H1 (cell line): ENCODE data around the gene CDK5R1. TPM values are rescaled to one million over a fixed set of nuclear protein-coding genes. Genes with fewer than 3 reads are reported as not detected.

Experiments
- CTCF ChIA-PET: fragments of 300-600 bp; sonication (Branson Sonifier 250); formaldehyde crosslinking; loops from one replicate; lab custom pipeline; 2021; ENCODE audit not compliant: partially characterized antibody; lab: Charles Lee
- POLR2A ChIA-PET: fragments of 300-600 bp; sonication (Branson Sonifier 250); formaldehyde crosslinking; loops from one replicate; lab custom pipeline; 2021; ENCODE audit warnings: inconsistent platforms; ENCODE audit not compliant: partially characterized antibody; lab: Charles Lee
- DNase-seq, 2 experiments: peaks; one replicate each; pipeline versions ENCODE4 v3.0.0 to v3.0.0-alpha.2; 2010 to 2022; ENCODE audit warnings: low spot score in 2 of 2, low read depth in 1 of 2, mixed read lengths in 1 of 2
- FAIRE-seq: peaks from 2 replicates; lab custom pipeline; 2011; peaks lifted over from hg19 to GRCh38; lab: Jason Lieb, UNC
- H2AFZ ChIP-seq: 2 replicates; pipeline ENCODE4 v1.8.1; 2012; ENCODE audit warnings: low read length, inconsistent platforms
- H2AK5ac ChIP-seq: 2 replicates; pipeline ENCODE4 v1.6.1; 2013; ENCODE audit warnings: low read depth, low read length
- H2BK120ac ChIP-seq: replicated peaks from 2 replicates; pipeline ENCODE3; 2013; ENCODE audit warnings: low read depth, low read length, inconsistent platforms
- H2BK12ac ChIP-seq: 2 replicates; pipeline ENCODE4 v1.6.1; 2013; ENCODE audit warnings: low read depth, low read length
- H2BK15ac ChIP-seq: 2 replicates; pipeline ENCODE4 v1.6.1; 2013; ENCODE audit warnings: low read length
- H2BK20ac ChIP-seq: 2 replicates; pipeline ENCODE4 v1.6.1; 2013; ENCODE audit warnings: low read length
- H2BK5ac ChIP-seq: 2 replicates; pipeline ENCODE4 v1.6.1; 2013; ENCODE audit warnings: low read depth, low read length
- H3K14ac ChIP-seq: 2 replicates; pipeline ENCODE4 v1.6.1; 2013; ENCODE audit warnings: inconsistent platforms; ENCODE audit not compliant: insufficient read length
- H3K18ac ChIP-seq: 2 replicates; pipeline ENCODE4 v1.6.1; 2013; ENCODE audit warnings: low read length; ENCODE audit errors: extremely low read depth
- H3K23ac ChIP-seq: 2 replicates; pipeline ENCODE4 v1.6.1; 2013; ENCODE audit warnings: inconsistent platforms; ENCODE audit not compliant: insufficient read length
- H3K23me2 ChIP-seq: 2 replicates; pipeline ENCODE4 v1.6.1; 2013; ENCODE audit warnings: low read depth, low read length
- H3K27ac ChIP-seq: 2 replicates; pipeline ENCODE4 v1.6.1; 2011; ENCODE audit warnings: low read depth, low read length, inconsistent platforms
- H3K27me3 ChIP-seq, 4 experiments: replicated peaks in 1 of 4; 1 replicate in 1 of 4; 2 replicates in 3 of 4; pipeline versions ENCODE4 v1.6.1 to v1.8.1; 2011 to 2013; ENCODE audit warnings: low read length in 3 of 4, mild to moderate bottlenecking in 3 of 4, inconsistent platforms in 2 of 4, mixed read lengths in 2 of 4, moderate library complexity in 1 of 4; ENCODE audit not compliant: control insufficient read depth in 3 of 4, insufficient read depth in 3 of 4; ENCODE audit errors: extremely low read depth in 1 of 4
- H3K36me3 ChIP-seq, 4 experiments: 2 replicates each; pipeline versions ENCODE4 v1.6.1 to v1.8.1; 2011 to 2013; ENCODE audit warnings: mild to moderate bottlenecking in 4 of 4, low read length in 3 of 4, moderate library complexity in 2 of 4, control low read depth in 1 of 4, inconsistent platforms in 1 of 4; ENCODE audit not compliant: insufficient read depth in 4 of 4, control insufficient read depth in 2 of 4
- H3K4ac ChIP-seq: replicated peaks from 2 replicates; pipeline ENCODE3; 2013; ENCODE audit warnings: low read length, low read depth, mixed read lengths, inconsistent platforms; ENCODE audit not compliant: insufficient read length
- H3K4me1 ChIP-seq, 4 experiments: replicated peaks in 1 of 4; 1 replicate in 1 of 4; 2 replicates in 3 of 4; pipeline versions ENCODE4 v1.6.1 to v1.8.1; 2011 to 2013; ENCODE audit warnings: low read length in 3 of 4, inconsistent platforms in 2 of 4, mixed read lengths in 1 of 4; ENCODE audit not compliant: insufficient read depth in 4 of 4, control insufficient read depth in 3 of 4
- H3K4me2 ChIP-seq, 2 experiments: 2 replicates each; pipeline versions ENCODE4 v1.6.1 to v1.8.1; 2011 to 2013; ENCODE audit warnings: low read depth in 2 of 2, low read length in 2 of 2, control low read depth in 1 of 2, inconsistent platforms in 1 of 2, mild to moderate bottlenecking in 1 of 2; ENCODE audit not compliant: insufficient read depth in 1 of 2
- H3K4me3 ChIP-seq, 4 experiments: fragments of 200-600, 300-600 bp in 1 of 4; sonication (generic), shearing (Covaris generic), sonication (Bioruptor Twin) in 1 of 4; 2 replicates each; pipeline versions ENCODE4 v1.5.1 to v1.8.1; 2011 to 2016; ENCODE audit warnings: low read length in 4 of 4, low read depth in 3 of 4, control low read depth in 2 of 4, inconsistent platforms in 2 of 4, mild to moderate bottlenecking in 2 of 4, mixed read lengths in 1 of 4, moderate library complexity in 1 of 4; ENCODE audit not compliant: insufficient read depth in 2 of 4; ENCODE audit errors: extremely low read depth in 1 of 4
- H3K56ac ChIP-seq: replicated peaks from 2 replicates; pipeline ENCODE3; 2013; ENCODE audit warnings: low read depth, mild to moderate bottlenecking, mixed read lengths, low read length, inconsistent platforms; ENCODE audit not compliant: insufficient read length
- H3K79me1 ChIP-seq: 2 replicates; pipeline ENCODE4 v1.6.1; 2013; ENCODE audit warnings: low read depth, low read length, control low read depth
- H3K79me2 ChIP-seq, 2 experiments: 2 replicates each; pipeline versions ENCODE4 v1.6.1 to v1.8.1; 2012 to 2013; ENCODE audit warnings: low read length in 2 of 2, mild to moderate bottlenecking in 2 of 2, inconsistent platforms in 1 of 2; ENCODE audit not compliant: insufficient read depth in 2 of 2, control insufficient read depth in 1 of 2
- H3K9ac ChIP-seq, 4 experiments: replicated peaks in 1 of 4; 1 replicate in 1 of 4; 2 replicates in 3 of 4; pipeline versions ENCODE4 v1.6.1 to v1.8.1; 2011 to 2013; ENCODE audit warnings: low read depth in 3 of 4, low read length in 3 of 4, control low read depth in 2 of 4, mild to moderate bottlenecking in 2 of 4, moderate library complexity in 2 of 4, inconsistent platforms in 1 of 4; ENCODE audit errors: extremely low read depth in 1 of 4
- H3K9me3 ChIP-seq, 2 experiments: 2 replicates each; pipeline versions ENCODE4 v1.6.1 to v1.8.1; 2012 to 2013; ENCODE audit warnings: mild to moderate bottlenecking in 2 of 2, moderate library complexity in 2 of 2, control low read depth in 1 of 2, inconsistent platforms in 1 of 2, low read depth in 1 of 2, low read length in 1 of 2, mixed read lengths in 1 of 2; ENCODE audit not compliant: insufficient read depth in 2 of 2
- H4K20me1 ChIP-seq, 2 experiments: replicated peaks in 1 of 2; 2 replicates each; pipeline versions ENCODE3 to v1.8.1; 2011 to 2013; ENCODE audit warnings: inconsistent platforms in 2 of 2, low read length in 2 of 2, mild to moderate bottlenecking in 1 of 2; ENCODE audit not compliant: insufficient read depth in 2 of 2, control insufficient read depth in 1 of 2
- H4K5ac ChIP-seq: 2 replicates; pipeline ENCODE4 v1.6.1; 2013; ENCODE audit warnings: low read length, low read depth, mixed read lengths, inconsistent platforms; ENCODE audit not compliant: insufficient read length
- H4K8ac ChIP-seq: 2 replicates; pipeline ENCODE4 v1.8.0; 2013; ENCODE audit warnings: mild to moderate bottlenecking, moderate library complexity, low read length, inconsistent platforms; ENCODE audit not compliant: insufficient read depth; ENCODE audit errors: extremely low read depth
- H4K91ac ChIP-seq: replicated peaks from 2 replicates; pipeline ENCODE3; 2013; ENCODE audit warnings: low read length, mixed read lengths, inconsistent platforms; ENCODE audit not compliant: insufficient read length
- EGR1 ChIP-seq: IDR thresholded peaks from 2 replicates; pipeline ENCODE4 v1.6.1; 2011; ENCODE audit warnings: low read depth, low read length, borderline replicate concordance
- EP300 ChIP-seq, 2 experiments: IDR thresholded peaks; 1 replicate in 1 of 2; 2 replicates in 1 of 2; pipeline ENCODE4 v1.6.1; 2011 to 2012; ENCODE audit warnings: low read depth in 2 of 2, low read length in 2 of 2, mild to moderate bottlenecking in 2 of 2, borderline replicate concordance in 1 of 2, inconsistent platforms in 1 of 2, moderate library complexity in 1 of 2
- FOSL1 ChIP-seq: IDR thresholded peaks from 2 replicates; pipeline ENCODE4 v1.6.1; 2011; ENCODE audit warnings: mild to moderate bottlenecking, low read depth, low read length, moderate library complexity; ENCODE audit not compliant: insufficient read depth
- HDAC2 ChIP-seq, 2 experiments: fragments of 300-600 bp in 1 of 2; sonication (generic) in 1 of 2; IDR thresholded peaks; 2 replicates each; pipeline ENCODE4 v1.6.1; 2011 to 2012; ENCODE audit warnings: low read depth in 2 of 2, low read length in 2 of 2, mild to moderate bottlenecking in 2 of 2, moderate library complexity in 2 of 2, borderline replicate concordance in 1 of 2, inconsistent platforms in 1 of 2
- MAX ChIP-seq: IDR thresholded peaks from 2 replicates; pipeline ENCODE4 v1.6.1; 2012; ENCODE audit warnings: inconsistent platforms
- SIX5 ChIP-seq: IDR thresholded peaks from 2 replicates; pipeline ENCODE4 v1.6.1; 2011; ENCODE audit warnings: mild to moderate bottlenecking, low read depth, low read length
- SP1 ChIP-seq: IDR thresholded peaks from 2 replicates; pipeline ENCODE4 v1.6.1; 2011; ENCODE audit warnings: low read depth, low read length
- SRF ChIP-seq: IDR thresholded peaks from 2 replicates; pipeline ENCODE4 v1.6.1; 2011; ENCODE audit warnings: mild to moderate bottlenecking, low read depth, low read length, moderate library complexity
- TAF1 ChIP-seq: IDR thresholded peaks from 2 replicates; pipeline ENCODE4 v1.6.1; 2011; ENCODE audit warnings: mild to moderate bottlenecking, low read depth, low read length
- YY1 ChIP-seq: IDR thresholded peaks from 2 replicates; pipeline ENCODE4 v1.6.1; 2011; ENCODE audit warnings: low read depth, mild to moderate bottlenecking, low read length
- WGBS, 2 experiments: shearing (Covaris generic) in 1 of 2; methylation state at CpG; one replicate each; pipeline versions ENCODE4 v1.1.6 to v1.1.7; 2013 to 2015; ENCODE audit warnings: low lambda C conversion rate in 2 of 2, mixed read lengths in 2 of 2, inconsistent platforms in 1 of 2, low coverage in 1 of 2, missing lambda C conversion rate in 1 of 2; ENCODE audit not compliant: insufficient replicate concordance in 2 of 2, insufficient coverage in 1 of 2, insufficient read length in 1 of 2; ENCODE audit errors: extremely low coverage in 1 of 2, missing lambda C conversion rate in 1 of 2; 5-methylcytosine and 5-hydroxymethylcytosine counted together
- polyA plus RNA-seq, 7 experiments: library from polyadenylated mRNA; depleted of rRNA in 3 of 7; stranded (reverse) in 5 of 7; unstranded in 2 of 7; fragments of >200 nt in 5 of 7; fragments of 200-250 nt in 2 of 7; gene quantifications; 1 replicate in 5 of 7; 2 replicates in 1 of 7; 4 replicates in 1 of 7; pipeline versions ENCODE4 v1.2.1 to v1.2.3, GENCODE V29; 2011 to 2013; ENCODE audit warnings: missing spikeins in 2 of 7, mixed read lengths in 2 of 7
- total RNA-seq: library from RNA; stranded (reverse); fragmentation: NEBNext Ultra II Directional; extraction: Animal tissue kit (Norgen Biotek cat#: 25700); gene quantifications from 2 replicates; pipeline ENCODE4 v1.2.1, GENCODE V29; 2021

Gene CDK5R1
- total and polyA plus RNA-seq, 2 of the 8 experiments (the other 6 are each of a cell fraction or from before 2014, with no cell fraction given) = 2.7 to 9.9 TPM

GRCh38 chr17:32519228-32520103 lies 32.7 kb downstream of the CDK5R1 start:
- Histone ChIP-seq H3K4me3 (peak overlapping the region; percentile 37 to 65 (median 55)), H3K9ac (peak overlapping the region in 3 of 4 experiments; percentile 59 to 75 (median 73); a peak in 5 of 7 replicates), H2BK15ac (no peak overlapping the region), H3K36me3 (no peaks in the 10 kb centered on the region), H3K4me2 (peak overlapping the region; percentile 72 to 83), H3K4me1 (peaks cover 21 to 46% (median 27%) of the 10 kb centered on the region in 4 experiments), H4K91ac (peak overlapping the region; percentile 56), H3K79me2 (no peaks in the 10 kb centered on the region), H3K18ac (peak overlapping the region; percentile 64; the same call in 1 of the 2 replicates), H2AK5ac (no peak overlapping the region), H2BK5ac (0 out of 2 replicates have a peak overlapping the region, but pooled peaks have one; percentile 13), H3K14ac (peak overlapping the region; percentile 29), H3K56ac (no peak overlapping the region), H4K8ac (peak overlapping the region; percentile 93; the same call in 1 of the 2 replicates), H3K79me1 (no peaks in the 10 kb centered on the region), H3K23me2 (peaks cover 3% of the 10 kb centered on the region; the same call in 1 of the 2 replicates), H4K5ac (peak overlapping the region; percentile 66), H2BK12ac (no peak overlapping the region; the same call in 1 of the 2 replicates), H4K20me1 (no peaks in the 10 kb centered on the region), H3K9me3 (no peaks in the 10 kb centered on the region), H2BK120ac (no peak overlapping the region), H3K27me3 (no peaks in the 10 kb centered on the region; a peak in 2 of 7 replicates), H2AFZ (no peak overlapping the region), H2BK20ac (no peak overlapping the region), H3K4ac (no peak overlapping the region), H3K23ac (no peak overlapping the region), H3K27ac (peak overlapping the region; percentile 57; the same call in 1 of the 2 replicates)
- ChIA-PET POLR2A (interaction anchor here (1.0 to 5.3 kb wide), 6 partner anchors 16 to 36 kb away, joined by 3 to 35 read pairs (median 4); partner anchors contain the start of gene CDK5R1), CTCF (interaction anchor here (0.6 to 2.9 kb wide), 3 partner anchors 17 to 168 kb away, joined by 3 to 8 read pairs (median 5); no protein-coding TSS in a partner anchor)
- DNase-seq = peak; percentile 60 to 84
- FAIRE-seq = no peak
- WGBS, 2 experiments = 6% methylated on average over 9 of the region's 61 CpGs; no CpG with 5 or more reads in 1 of the 2 experiments
- TF ChIP-seq YY1 (no peak), MAX (peak; percentile 39), SP1 (0 out of 2 replicates have a peak, but pooled peaks have one; percentile 5), EP300 (IDR thresholded peaks at IDR 0.05; ENCODE audit: borderline replicate concordance in 1 of 2, low read depth in 2 of 2, low read length in 2 of 2) (peak in 1 of 2 experiments; percentile 61; a peak in 1 of 3 replicates), TAF1 (0 out of 2 replicates have a peak, but pooled peaks have one; percentile 32), HDAC2 (IDR thresholded peaks at IDR 0.05; ENCODE audit: borderline replicate concordance in 1 of 2, low read depth in 2 of 2, low read length in 2 of 2) (no peak), EGR1 (peak; percentile 97), SRF (no peak), FOSL1 (no peak), SIX5 (no peak)
